HT1080 (cell line): ENCODE results near the gene DOCK8. TPM values are rescaled to one million over a fixed set of nuclear protein-coding genes. Genes with fewer than 3 reads are reported as not detected.
"Not testable (repeated sequence)": the region's sequence is repeated elsewhere in the genome, so short reads cannot be mapped to it uniquely, and the experiment has no call there.

Source experiments
- DNase-seq: peaks from one replicate; pipeline ENCODE4 v3.0.0-alpha.2; 2015; ENCODE audit warnings: low read depth
- polyA plus RNA-seq, 2 experiments: library from polyadenylated mRNA; depleted of rRNA; stranded (reverse); fragments of >200 nt; gene quantifications; 2 replicates each; pipeline ENCODE4 v1.2.3, GENCODE V29; 2015
- total RNA-seq: library from RNA; depleted of rRNA; stranded (reverse); fragments of >200 nt; shearing (Covaris generic); gene quantifications from 2 replicates; pipeline ENCODE4 v1.2.3, GENCODE V29; 2014; rRNA removed

Gene DOCK8
- total RNA-seq = not detected in 2 replicates
- polyA plus RNA-seq (2015; cell fraction: cytosol; rRNA removed) = 0.06 and 0.24 TPM in 2 replicates
- polyA plus RNA-seq (2015; cell fraction: nucleus; rRNA removed) = 0.08 TPM in 1 of 2 replicates, not detected in the other

GRCh38 chr9:214648-215493 is at the start of gene DOCK8:
TSS of gene DOCK8 (plus strand) at chr9:214865. CDS start at chr9:214977, 112 bp downstream.
- DNase-seq = no peak

GRCh38 chr9:169757-170156 is 44.9 kb upstream of the DOCK8 start:
- not testable (repeated sequence) for DNase-seq

- not testable (repeated sequence) for DNase-seq
These were observed 36.4 kb upstream of the DOCK8 start for GRCh38 chr9:178140-178825.

GRCh38 chr9:178970-179383 is 35.7 kb upstream of the DOCK8 start, which contains the start of gene ZNG1A:
TSS of gene ZNG1A (minus strand) at chr9:179056. CDS start at chr9:178969, 87 bp downstream.
- DNase-seq = not testable (repeated sequence)

GRCh38 chr9:199601-200000 is 15.1 kb upstream of the DOCK8 start:
- DNase-seq = not testable (repeated sequence)

- DNase-seq = no peak
These were observed 8.2 kb upstream of the DOCK8 start for GRCh38 chr9:206481-206880.

GRCh38 chr9:209143-209758 is 5.4 kb upstream of the DOCK8 start:
- no peak for DNase-seq

GRCh38 chr9:211036-211435 is 3.6 kb upstream of the DOCK8 start:
- DNase-seq = no peak

- no peak for DNase-seq
These were observed 3.1 kb upstream of the DOCK8 start for GRCh38 chr9:211557-211956.

GRCh38 chr9:212297-212696 is 2.4 kb upstream of the DOCK8 start:
- DNase-seq = no peak

- not testable (repeated sequence) for DNase-seq
These were observed 764 bp upstream of the DOCK8 start for GRCh38 chr9:213901-214300.

- no peak for DNase-seq
These were observed 366 bp upstream of the DOCK8 start for GRCh38 chr9:214351-214647.

- DNase-seq = no peak
These were observed 1.0 kb downstream of the DOCK8 start for GRCh38 chr9:215631-216155.

GRCh38 chr9:216866-217265 is 2.2 kb downstream of the DOCK8 start:
- no peak for DNase-seq

GRCh38 chr9:217950-218349 is 3.3 kb downstream of the DOCK8 start:
- no peak for DNase-seq

- DNase-seq = not testable (repeated sequence)
These were observed 4.4 kb downstream of the DOCK8 start for GRCh38 chr9:219036-219435.

GRCh38 chr9:219670-220365 is 5.2 kb downstream of the DOCK8 start:
- no peak for DNase-seq

- DNase-seq = no peak
These were observed 7.5 kb downstream of the DOCK8 start for GRCh38 chr9:221989-222776.

- DNase-seq = no peak
These were observed 8.5 kb downstream of the DOCK8 start for GRCh38 chr9:223152-223551.

- no peak for DNase-seq
These were observed 9.4 kb downstream of the DOCK8 start for GRCh38 chr9:224026-224425.
